BJ (cell line): ENCODE results near the gene SRSF2. TPM values are rescaled to one million over a fixed set of nuclear protein-coding genes. Genes with fewer than 3 reads are reported as not detected.
A peak's percentile ranks its signal among the peaks of the same experiment; 100 is the strongest.

ENCODE experiments used
- CTCF ChIA-PET: fragments of 350-600 bp; formaldehyde crosslinking; extraction: SDS; loops from one replicate; lab custom pipeline; 2021; ENCODE audit warnings: antibody characterized with exemption, inconsistent platforms; lab: Yijun Ruan, JAX
- POLR2A ChIA-PET: fragments of 300-600 bp; sonication (Branson Sonifier 250); formaldehyde crosslinking; extraction: SDS; loops from one replicate; lab custom pipeline; 2021; ENCODE audit warnings: antibody characterized with exemption; lab: Charles Lee
- DNase-seq: peaks from one replicate; pipeline ENCODE4 v3.0.0-alpha.2; 2011; ENCODE audit warnings: low read depth
- H3K27me3 ChIP-seq: 2 replicates; pipeline ENCODE4 v1.6.0; 2011; ENCODE audit warnings: low read length; ENCODE audit not compliant: control insufficient read depth, insufficient read depth
- H3K36me3 ChIP-seq: 2 replicates; pipeline ENCODE4 v1.5.1; 2011; ENCODE audit warnings: low read length; ENCODE audit not compliant: control insufficient read depth, insufficient read depth
- H3K4me3 ChIP-seq: 2 replicates; pipeline ENCODE4 v1.5.1; 2011; ENCODE audit warnings: low read depth, mild to moderate bottlenecking, control low read depth, low read length
- CTCF ChIP-seq: IDR thresholded peaks from 2 replicates; pipeline ENCODE4 v1.5.1; 2011; ENCODE audit warnings: low read depth, mild to moderate bottlenecking, control low read depth, inconsistent platforms, low read length, moderate library complexity; ENCODE audit not compliant: insufficient read depth
- polyA plus RNA-seq: library from polyadenylated mRNA; depleted of rRNA; stranded (reverse); fragments of >200 nt; gene quantifications from 2 replicates; pipeline ENCODE4 v1.2.3, GENCODE V29; 2011

SRSF2 gene
- polyA plus RNA-seq, 1 experiment: 110 TPM

GRCh38 chr17:76738468-76738850 lies 1.3 kb upstream of the SRSF2 start:
- ChIA-PET POLR2A (no interaction called here), CTCF (interaction anchor here (0.8 to 1.4 kb wide), 4 partner anchors 15 to 213 kb away, joined by 3 to 6 read pairs (median 3); partner anchors contain the start of gene MGAT5B)
- Histone ChIP-seq H3K27me3 (no peaks in the 10 kb centered on the region), H3K4me3 (peak overlapping the region; percentile 83), H3K36me3 (peaks cover 5% of the 10 kb centered on the region)
- no peak for DNase-seq
- TF ChIP-seq CTCF: no peak

- peak; percentile 72 for DNase-seq
- H3K4me3 ChIP-seq: peak within 1 kb of the TSS; percentile 100
- TF ChIP-seq CTCF: no peak
- H3K36me3 ChIP-seq: peaks cover 6% of the 10 kb centered on the region
- no peaks in the 10 kb centered on the region for H3K27me3 ChIP-seq
- POLR2A ChIA-PET: interaction anchor here (0.6 kb wide), 1 partner anchor 279 kb away, joined by 4 read pairs; no protein-coding TSS in a partner anchor
- CTCF ChIA-PET: interaction anchor here (1.0 to 1.4 kb wide), 5 partner anchors 15 to 213 kb away, joined by 3 to 6 read pairs (median 3); partner anchors contain the start of gene MGAT5B
Measured at GRCh38 chr17:76737676-76738467, 741 bp upstream of the SRSF2 start, which contains the start of gene MFSD11. TSS of gene MFSD11 (plus strand) at chr17:76738119. CDS start at chr17:76738353, 234 bp downstream.

- ChIA-PET CTCF (interaction anchor here (0.9 to 1.1 kb wide), 3 partner anchors 23 to 330 kb away, joined by 3 read pairs; no protein-coding TSS in a partner anchor), POLR2A (interaction anchor here (0.6 kb wide), 1 partner anchor 379 kb away, joined by 3 read pairs; no protein-coding TSS in a partner anchor)
- H3K27me3 ChIP-seq: no peaks in the 10 kb centered on the region
- peak overlapping the region; percentile 100 for H3K4me3 ChIP-seq
- peak; percentile 33; the same call in 1 of the 2 replicates for TF ChIP-seq CTCF
- no peak for DNase-seq
- H3K36me3 ChIP-seq: peaks cover 6% of the 10 kb centered on the region
Measured at GRCh38 chr17:76736349-76737081, 616 bp downstream of the SRSF2 start.

GRCh38 chr17:76735586-76736348 lies 1.4 kb downstream of the SRSF2 start:
- DNase-seq: no peak
- TF ChIP-seq CTCF: no peak
- H3K27me3 ChIP-seq: no peaks in the 10 kb centered on the region
- peak overlapping the region; percentile 100 for H3K4me3 ChIP-seq
- POLR2A ChIA-PET: no interaction called here
- peaks cover 6% of the 10 kb centered on the region for H3K36me3 ChIP-seq
- CTCF ChIA-PET: interaction anchor here (0.7 to 1.3 kb wide), 2 partner anchors 8 to 331 kb away, joined by 5 read pairs; no protein-coding TSS in a partner anchor
